Right lung (tissue), 5 donors: Measurements from ENCODE around the gene FCRLA. TPM values are rescaled to one million over a fixed set of nuclear protein-coding genes. Genes with fewer than 3 reads are reported as not detected.
"Not testable (repeated sequence)": the region's sequence is repeated elsewhere in the genome, so short reads cannot be mapped to it uniquely, and the experiment has no call there.

Experiments
- DNase-seq, 2 donors: peaks; one replicate each; pipeline ENCODE4 v3.0.0-alpha.2; 2013
- polyA plus RNA-seq, 5 donors: library from polyadenylated mRNA; unstranded; fragments of 120-200 nt; gene quantifications; one replicate each; pipeline versions ENCODE4 v1.2.1 to v1.2.3, GENCODE V29; 2013; ENCODE audit warnings: inconsistent platforms in 1 of 5, low replicate concordance in 1 of 5; ENCODE audit not compliant: insufficient read length in 5 of 5, insufficient read depth in 1 of 5

FCRLA gene
- polyA plus RNA-seq, 5 donors: 0.15 to 0.32 (median 0.15) TPM; not detected in 2

- DNase-seq: no peak
These were observed 1.5 kb upstream of the FCRLA start for GRCh38 chr1:161705537-161705936.

GRCh38 chr1:161706113-161706481 is 932 bp upstream of the FCRLA start:
- no peak for DNase-seq

DNA sequence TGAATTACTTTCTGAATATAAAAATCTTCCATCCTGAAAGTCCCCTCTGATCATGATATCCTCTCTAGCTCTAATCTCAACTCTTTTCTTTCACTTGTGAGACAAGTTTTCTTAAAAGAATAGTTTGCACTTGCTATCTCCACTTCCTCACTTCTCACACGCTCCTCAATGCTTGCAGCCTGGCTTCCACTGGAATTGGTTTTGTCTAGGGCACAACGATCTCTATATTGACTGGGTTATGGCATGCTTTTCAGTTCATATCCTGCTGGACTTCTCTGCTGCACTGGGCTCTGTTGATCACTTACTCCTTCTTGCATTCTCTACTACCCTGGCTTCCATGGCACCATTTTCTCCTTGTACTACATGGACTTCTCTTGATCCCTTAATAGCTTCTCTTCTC is 474 bp downstream of the FCRLA start:
- no peak for DNase-seq

DNA sequence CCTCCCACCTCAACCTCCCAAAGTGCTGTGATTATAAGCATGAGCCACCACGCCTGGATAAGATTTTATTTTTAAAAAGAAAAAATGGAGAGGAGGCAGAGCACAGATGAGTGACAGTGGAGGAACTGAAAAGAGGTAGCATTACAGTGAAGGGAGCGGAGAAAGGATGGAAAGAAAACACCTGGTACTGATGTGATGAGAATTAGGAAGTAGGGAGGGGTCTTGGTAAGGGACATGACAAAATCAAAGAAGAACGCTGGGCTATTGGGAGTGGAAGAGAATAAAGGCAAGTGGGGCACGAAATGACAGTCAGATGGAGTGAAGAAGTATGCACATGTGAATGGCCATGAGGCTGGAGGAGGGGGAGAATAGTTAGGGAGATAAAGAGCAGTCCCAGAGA is 2.3 kb downstream of the FCRLA start:
- DNase-seq: no peak

DNA sequence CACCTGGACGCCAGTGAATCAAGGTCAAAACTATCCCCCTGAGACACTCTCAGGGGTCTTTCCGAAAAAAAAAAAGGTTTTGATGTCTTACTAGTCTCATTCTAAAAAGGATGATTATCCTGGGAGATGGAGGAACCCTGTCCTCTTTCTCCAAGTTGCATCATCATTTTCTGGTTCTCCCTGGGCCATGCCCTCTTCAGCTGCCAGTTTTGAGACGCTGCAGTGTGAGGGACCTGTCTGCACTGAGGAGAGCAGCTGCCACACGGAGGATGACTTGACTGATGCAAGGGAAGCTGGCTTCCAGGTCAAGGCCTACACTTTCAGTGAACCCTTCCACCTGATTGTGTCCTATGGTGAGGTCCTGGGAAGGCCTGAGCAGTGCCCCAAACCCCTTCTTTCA is 3.5 kb downstream of the FCRLA start:
- DNase-seq: no peak

GRCh38 chr1:161718559-161719324 is 11.7 kb downstream of the FCRLA start:
- no peak for DNase-seq

DNA sequence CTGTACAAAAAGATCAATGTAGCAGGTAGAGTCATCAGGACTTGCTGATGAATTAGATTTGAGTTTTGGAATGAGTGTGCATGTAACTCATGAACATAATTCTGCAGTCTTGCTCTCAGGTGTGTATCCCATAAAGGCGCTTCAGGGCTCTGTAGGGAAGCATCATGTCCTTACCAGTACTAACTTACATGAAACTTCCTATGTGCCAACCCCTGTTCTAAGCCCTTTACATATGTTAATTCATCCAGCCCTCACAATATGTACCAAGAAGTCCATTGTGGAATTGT is 12.2 kb downstream of the FCRLA start:
- no peak for DNase-seq

GRCh38 chr1:161720422-161720821 is 13.4 kb downstream of the FCRLA start:
- DNase-seq: no peak

GRCh38 chr1:161720956-161721737 is 14.1 kb downstream of the FCRLA start, which contains the start of gene FCRLB:
Gene FCRLB, plus strand, starts transcription at chr1:161721544. Its CDS starts 1,129 bp downstream, at chr1:161722673.
- DNase-seq: no peak

- no peak for DNase-seq
These were observed 14.8 kb downstream of the FCRLA start for GRCh38 chr1:161721738-161722343.

DNA sequence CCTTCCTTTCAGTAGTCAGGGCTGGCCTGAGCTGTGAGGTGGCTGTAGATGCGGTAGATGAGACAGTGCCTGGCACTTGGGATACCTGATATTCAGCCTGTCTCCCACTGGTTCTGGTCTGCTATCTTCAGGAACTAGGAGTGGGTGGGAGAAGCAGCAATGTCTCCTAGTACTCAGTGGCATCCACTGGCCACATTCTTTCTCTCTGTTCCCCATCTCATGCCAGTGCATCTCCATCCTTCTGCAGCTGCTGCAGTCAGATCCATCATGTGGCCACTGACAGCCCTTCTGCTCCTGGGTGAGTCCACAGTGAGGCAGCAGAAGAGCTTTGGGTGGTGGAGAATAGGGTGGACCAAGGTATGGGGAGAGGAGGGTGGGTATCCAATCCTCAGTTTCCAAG is 15.4 kb downstream of the FCRLA start:
- DNase-seq: no peak

DNA sequence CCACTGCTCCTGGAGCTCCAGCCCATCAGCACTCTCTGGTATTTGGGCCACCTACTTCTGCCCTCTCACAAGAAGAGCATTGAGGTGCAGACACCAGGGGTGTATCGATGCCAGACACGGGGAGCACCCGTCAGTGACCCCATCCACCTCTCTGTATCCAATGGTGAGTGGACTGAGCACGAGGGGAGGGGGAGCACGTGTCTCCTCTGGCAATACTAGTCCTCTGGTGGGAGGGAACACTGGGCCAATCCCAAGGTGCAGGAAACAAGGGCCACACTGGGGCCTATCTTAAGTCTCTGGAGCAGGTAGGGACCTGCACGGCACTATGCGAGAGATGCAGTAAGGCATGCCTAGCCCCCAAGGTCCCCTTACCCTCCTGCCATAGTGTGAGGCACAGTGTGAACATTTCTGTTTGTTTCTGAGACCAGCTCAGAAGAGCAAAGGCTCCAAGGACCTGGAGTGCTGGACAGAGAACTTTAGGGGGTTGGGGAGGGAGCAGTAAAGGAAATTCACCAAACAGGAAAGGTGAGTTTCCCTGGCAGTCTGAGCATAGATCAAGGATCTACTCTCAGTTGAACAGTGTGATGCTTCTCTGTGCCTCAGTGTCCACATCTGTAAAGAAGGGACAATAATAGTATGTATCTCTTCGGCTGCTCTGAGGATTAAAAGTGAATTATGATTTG is 16.6 kb downstream of the FCRLA start:
- peak in 1 of 2 donors; percentile 32 for DNase-seq

GRCh38 chr1:161725258-161725907 is 18.4 kb downstream of the FCRLA start:
- DNase-seq: not testable (repeated sequence)

DNA sequence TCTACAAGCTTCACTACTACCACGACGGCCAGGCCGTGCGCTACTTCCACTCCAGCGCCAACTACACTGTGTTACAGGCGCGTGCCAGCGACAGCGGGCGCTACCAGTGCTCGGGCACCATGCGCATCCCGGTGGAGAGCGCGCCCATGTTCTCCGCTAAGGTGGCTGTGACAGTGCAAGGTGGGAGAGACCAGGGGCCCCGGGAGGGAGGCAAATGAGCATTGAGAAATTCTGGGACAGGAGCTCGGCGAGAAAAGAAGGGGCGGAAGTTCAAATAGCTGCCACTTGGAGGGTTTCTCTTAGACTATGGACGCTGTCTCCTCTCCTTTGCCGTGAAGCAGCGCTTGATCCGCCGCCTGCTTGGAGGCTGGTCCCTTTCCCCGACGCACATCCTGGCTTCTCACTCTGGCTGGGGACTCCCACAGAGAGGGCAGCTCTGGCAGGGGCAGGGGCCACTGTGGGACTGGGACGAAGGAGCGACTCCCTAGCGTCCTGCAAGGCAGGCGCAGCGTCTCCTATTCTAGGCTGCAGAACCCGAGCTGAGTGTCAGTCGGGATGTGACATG is 19.0 kb downstream of the FCRLA start:
- DNase-seq: peak; percentile 43 to 45

- DNase-seq: peak; percentile 83 to 85
These were observed 19.6 kb downstream of the FCRLA start for GRCh38 chr1:161726473-161727255.

- no peak for DNase-seq
These were observed 20.4 kb downstream of the FCRLA start for GRCh38 chr1:161727256-161727924.

- DNase-seq: no peak
These were observed 21.6 kb downstream of the FCRLA start for GRCh38 chr1:161728376-161729226.

- DNase-seq: no peak
These were observed 23.1 kb downstream of the FCRLA start for GRCh38 chr1:161730050-161730564.

GRCh38 chr1:161731241-161731640 is 24.2 kb downstream of the FCRLA start:
- no peak for DNase-seq
